ENCODE measurements around the gene KMT5B. TPM values are rescaled to one million over a fixed set of nuclear protein-coding genes. Genes with fewer than 3 reads are reported as not detected.

The KMT5B gene
- total RNA-seq, 1 donor from 2014 or later, result 27.9 TPM

DNA sequence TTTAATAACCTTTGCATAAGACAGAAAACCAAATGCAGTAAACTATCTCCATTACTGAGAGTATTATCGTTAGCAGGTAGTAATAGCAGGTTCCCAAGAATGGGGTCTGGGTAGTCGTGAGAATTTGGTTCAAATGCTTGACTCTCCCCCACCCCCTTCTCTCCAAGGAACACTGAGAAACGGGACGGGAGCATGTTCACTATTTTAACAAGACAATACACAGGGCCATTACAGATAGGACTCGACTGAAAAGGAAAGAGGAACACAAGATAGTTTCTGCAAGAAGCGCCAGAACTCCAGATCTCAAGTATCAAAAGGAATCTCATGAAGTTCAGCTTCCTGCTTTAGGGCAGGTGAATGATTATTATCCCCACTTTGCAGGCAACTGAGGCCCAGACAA, 27.0 kb downstream of the KMT5B start:
- no peak for DNase-seq (ENCODE audit: extremely low read depth, low read depth, low spot score)

DNA sequence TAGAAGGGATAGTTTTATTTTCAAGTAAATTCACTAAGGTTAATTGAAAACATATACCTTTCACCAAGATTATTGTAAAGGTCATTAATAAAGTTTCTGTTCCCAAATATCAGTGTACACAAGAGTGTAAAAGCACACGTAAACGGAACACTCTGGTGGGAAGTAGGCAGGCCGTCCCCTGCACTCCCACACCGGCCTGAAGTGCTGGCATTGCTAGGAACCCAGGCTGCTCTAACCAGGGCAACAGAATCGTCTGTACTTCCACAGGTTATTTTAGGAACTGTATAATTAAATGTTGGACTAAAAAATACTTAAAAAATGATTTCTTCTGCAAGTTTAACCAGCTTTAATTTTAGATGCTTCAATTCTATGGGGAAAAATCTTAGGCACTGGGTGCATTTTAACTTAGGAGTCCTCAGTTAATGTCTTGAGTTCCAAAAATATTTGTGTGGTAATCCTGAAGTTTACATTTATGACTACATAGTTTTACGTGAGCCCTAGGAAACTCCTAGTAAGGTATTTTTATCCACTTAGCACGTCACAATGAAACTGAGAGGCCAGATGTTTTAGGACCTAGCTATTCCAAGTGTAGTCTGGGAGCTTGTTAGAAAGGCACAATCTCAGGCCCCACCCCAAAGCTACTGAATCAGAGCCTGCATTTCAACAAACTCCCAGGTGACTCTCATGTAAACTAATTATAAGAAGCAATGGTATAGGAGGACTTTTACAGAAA, 31.2 kb downstream of the KMT5B start:
- DNase-seq (ENCODE audit: extremely low read depth, low read depth, low spot score), result no peak

DNA sequence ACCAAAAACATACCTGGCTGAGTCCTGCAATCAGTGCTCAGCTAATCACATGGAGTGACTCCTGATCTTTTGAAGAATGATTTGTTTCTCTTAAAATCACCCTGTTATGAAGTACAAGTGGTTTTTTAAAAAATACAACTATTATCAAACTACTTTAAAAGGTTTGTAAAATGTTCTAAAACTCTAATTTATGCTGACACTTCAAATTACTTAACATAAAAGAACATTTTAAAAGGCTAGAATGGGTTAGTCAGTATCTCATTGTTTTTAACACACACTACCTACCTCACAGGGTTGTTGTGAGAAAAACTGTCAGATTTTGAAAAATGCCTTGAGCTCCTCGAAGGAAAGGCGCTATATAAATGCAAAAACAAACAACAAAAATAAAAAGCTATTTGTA, 33.2 kb downstream of the KMT5B start:
- no peak for DNase-seq (ENCODE audit: extremely low read depth, low read depth, low spot score)

DNA sequence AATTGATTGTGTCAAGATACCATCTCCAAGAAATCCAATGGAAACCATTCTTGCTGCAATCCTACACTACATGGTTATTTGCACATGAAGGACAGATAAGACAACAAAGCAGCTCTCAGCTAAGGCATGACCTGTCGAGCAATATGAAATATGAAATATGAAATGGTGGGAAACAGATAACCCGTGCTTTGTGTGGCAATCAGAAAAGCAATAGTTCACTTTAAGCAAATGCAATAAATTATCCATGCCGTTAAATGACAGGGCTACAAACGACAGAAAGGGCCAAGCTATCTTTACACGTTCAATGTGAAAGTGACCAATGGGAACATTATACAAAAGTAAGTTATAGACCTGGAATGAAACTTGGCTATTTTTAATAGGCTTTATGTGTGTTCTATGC, 35.2 kb downstream of the KMT5B start:
- DNase-seq (ENCODE audit: extremely low read depth, low read depth, low spot score), result no peak

DNA sequence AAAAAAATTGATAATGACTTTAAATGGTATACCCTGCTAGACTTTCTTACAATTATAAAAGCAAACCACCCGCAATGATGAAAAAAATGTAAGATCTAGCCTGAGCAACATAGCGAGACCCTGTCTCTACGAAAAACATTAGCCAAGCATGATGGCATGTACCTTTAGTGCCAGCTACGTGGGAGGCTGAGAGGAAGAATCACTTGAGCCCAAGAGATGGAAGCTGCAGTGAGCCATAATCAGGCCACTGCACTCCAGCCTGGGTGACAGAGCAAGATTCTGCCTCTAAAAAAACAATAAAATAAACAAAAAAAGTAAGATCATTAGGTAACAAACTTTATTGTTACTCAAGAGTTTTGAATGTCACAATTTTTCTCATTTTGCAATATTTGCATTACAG, 39.2 kb downstream of the KMT5B start:
- DNase-seq (ENCODE audit: extremely low read depth, low read depth, low spot score), result no peak

DNA sequence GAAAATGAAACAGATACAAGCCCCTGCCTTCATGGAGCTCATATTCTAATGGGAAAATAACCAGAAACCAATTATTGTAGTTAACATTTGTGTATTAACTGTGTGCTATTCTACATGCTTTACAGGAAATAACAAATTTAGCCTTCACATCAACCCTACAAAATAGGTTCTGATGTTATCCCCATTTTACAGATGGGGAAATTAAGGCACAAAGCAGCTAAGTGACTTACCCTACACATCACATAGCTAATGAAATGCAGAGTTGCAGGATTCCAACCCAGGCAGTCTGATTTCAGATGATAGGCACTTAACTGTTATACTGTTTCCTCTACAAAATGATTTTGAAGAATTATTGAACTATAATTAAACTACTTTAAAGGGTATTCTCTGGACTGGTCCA, 43.7 kb downstream of the KMT5B start:
- no peak for DNase-seq (ENCODE audit: extremely low read depth, low read depth, low spot score)

DNA sequence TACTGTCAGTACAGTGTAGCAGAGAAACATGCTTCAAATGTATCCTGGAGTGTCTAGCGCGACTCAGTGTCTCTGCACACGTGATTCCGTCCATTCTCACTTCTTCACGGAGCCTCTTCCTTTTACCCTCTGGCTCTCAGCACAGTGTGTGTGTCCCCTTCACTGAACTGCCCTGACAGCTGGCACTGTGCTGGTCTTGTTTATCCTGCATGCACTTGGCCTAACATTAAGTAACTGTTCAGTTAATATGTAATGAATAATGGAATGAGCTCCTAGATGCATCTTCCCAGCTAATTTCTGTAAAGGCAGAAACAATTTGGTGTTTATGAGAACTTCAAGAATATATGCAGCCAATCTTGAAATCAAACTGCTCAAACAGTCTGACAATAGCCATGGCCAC, 44.4 kb downstream of the KMT5B start:
- DNase-seq (ENCODE audit: extremely low read depth, low read depth, low spot score), result no peak

DNA sequence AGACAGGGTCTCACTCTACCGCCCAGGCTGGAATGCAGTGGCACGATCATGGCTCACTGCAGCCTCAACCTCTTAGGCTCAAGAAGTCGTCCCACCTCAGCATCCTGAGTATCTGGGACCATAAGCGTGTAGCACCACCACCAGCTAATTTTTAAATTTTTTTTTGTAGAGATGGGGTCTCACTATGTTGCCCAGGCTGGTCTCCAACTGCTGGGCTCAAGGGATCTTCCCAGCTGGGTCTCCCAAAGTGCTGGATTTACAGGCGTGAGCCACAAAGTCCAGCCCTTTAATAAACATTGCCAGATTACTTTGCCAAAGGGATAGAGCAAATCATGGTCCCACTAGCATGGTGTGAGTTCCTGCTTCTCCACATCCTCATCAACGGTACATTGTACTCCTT, 45.6 kb downstream of the KMT5B start:
- no peak for DNase-seq (ENCODE audit: extremely low read depth, low read depth, low spot score)

DNA sequence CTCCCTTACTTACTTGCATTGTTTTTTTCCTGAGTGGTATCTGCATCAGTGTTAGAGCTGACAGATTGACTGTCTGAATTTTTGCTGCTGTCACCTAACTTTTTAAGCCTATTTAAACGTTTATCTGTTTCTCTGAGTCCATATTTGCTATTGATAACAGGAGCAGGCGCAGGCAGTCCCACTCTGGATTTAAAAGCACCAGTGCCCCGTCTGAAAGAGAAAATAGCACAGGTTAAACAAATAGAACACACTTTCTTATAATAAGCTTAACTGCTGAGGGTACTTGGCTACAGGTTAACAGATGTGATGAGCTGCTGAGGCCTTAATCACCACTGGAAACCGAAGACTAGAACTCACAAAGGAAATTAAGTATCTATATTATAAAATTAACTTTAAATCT, 46.1 kb downstream of the KMT5B start:
- no peak for DNase-seq (ENCODE audit: extremely low read depth, low read depth, low spot score)

DNA sequence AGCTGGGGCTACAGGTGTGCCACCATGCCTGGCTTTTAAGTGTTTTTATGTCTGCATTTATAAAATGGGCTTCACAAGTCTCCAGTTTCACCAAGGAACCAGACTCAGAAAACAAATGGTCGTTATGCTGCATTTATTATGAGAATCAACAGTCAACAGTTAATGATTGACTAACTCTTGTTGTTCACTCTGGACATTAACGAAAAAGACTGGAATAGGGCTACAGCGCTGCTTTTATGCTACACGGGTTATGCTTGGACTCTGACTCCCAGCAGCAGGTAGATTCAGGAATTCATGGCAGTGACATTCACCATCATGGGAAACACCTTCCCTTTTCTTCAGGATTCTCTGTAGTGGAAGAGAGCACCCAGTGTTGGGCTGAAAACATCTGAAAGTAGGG, 47.5 kb downstream of the KMT5B start:
- no peak for DNase-seq (ENCODE audit: extremely low read depth, low read depth, low spot score)

DNA sequence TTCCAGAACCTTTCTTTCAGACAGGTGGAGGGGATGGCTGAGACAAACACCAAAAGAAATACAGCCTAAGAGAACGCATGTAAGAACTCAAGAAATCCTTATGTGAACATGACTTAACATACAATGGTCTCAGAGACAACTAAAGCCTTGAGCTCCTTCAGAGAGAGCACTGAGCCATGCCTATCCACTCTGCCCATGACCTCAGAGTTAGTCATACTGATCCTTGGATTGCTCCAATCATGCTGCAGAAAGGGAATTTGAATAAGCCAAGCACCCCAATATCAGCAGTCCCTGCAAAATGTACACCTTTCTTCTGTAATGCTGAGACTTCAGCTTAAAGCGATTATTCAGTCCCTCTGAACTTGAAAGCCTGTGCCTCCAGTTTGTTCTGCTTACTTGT, 48.7 kb downstream of the KMT5B start:
- no peak for DNase-seq (ENCODE audit: extremely low read depth, low read depth, low spot score)

DNA sequence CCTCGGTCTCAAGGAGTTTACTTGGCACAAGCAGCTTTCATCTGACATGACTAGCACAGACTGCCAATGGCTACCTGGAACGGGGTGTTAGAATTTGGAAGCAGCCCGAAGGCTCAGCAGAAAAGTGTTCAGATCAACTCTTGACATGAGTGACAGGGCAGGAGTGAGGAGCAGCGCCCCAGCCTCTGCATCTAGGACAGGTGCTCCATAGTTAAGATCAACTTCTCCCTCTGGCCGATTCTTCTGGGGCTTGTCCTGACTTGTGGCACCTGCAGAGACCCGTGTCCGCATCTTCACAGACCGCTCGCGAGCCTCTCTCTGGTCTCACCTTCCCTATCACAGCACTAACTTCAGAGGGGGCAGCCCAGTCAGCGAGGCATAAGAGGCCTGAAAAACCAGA, 49.4 kb downstream of the KMT5B start:
- no peak for DNase-seq (ENCODE audit: extremely low read depth, low read depth, low spot score)

DNA sequence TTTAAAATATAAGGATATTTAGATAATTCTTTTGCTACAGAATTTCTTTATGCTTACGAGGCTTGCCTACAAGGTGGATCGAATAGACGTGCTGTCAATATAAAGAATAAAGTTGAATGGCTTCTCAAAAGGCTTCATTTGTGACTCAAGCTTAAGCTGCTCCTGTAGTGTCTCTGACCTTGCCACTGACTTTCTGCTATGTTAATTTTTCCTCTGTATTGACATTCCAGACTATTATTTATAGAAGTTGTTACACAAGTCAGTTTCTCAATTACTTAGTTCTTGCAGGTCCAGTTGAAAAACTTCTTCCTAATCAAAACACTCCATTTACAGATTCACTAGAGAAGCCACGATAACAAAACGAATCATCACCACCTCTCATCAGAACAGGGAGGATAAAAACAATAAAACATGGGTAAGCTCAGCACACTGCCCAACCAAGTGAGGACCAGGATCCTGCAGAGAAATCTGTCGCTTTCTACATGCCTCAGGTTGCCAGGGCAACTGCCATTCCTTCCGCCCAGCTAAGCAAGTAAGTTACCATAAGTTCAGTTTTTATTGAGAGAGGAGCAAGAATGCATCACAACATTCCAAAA, 52.9 kb downstream of the KMT5B start:
- DNase-seq (ENCODE audit: extremely low read depth, low read depth, low spot score), result no peak

DNA sequence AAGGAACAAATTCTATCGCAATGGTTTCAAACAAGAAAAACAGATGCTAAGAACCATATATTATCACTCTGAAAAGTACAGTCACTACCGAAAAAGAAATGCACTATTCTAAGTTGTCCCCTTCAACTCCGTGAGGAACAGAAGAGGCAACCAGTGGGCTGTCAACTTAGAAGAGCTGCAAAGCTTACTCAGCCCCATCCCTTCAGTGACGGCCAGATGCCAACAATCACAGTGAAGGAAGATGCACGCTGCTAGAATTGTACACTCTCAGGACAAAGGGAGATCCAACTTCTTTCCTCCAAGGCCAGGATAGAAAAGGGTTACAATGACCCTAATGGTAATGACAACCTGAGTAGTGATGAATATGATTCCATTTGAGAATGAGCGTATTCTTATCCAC, 53.4 kb downstream of the KMT5B start:
- no peak for DNase-seq (ENCODE audit: extremely low read depth, low read depth, low spot score)

DNA sequence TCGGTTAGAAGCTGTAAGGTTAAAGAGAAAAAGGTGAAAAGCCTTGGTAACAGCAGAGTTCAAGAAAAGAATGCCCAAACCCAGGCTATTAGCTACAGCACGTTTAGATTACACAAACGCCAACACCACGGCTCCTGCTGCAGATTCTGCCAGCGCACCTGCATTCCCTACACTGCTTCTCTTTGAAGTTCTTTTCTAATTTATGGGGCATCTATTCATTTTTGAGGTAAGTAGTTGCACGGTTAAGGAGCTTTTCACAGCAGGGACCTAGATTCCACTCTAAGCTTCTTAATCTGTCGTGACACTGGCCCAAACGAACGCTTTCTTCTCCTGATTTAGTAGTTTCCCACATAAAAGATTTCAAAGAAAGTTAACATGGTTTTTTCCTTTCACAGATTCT, 53.9 kb downstream of the KMT5B start:
- DNase-seq (ENCODE audit: extremely low read depth, low read depth, low spot score), result no peak

DNA sequence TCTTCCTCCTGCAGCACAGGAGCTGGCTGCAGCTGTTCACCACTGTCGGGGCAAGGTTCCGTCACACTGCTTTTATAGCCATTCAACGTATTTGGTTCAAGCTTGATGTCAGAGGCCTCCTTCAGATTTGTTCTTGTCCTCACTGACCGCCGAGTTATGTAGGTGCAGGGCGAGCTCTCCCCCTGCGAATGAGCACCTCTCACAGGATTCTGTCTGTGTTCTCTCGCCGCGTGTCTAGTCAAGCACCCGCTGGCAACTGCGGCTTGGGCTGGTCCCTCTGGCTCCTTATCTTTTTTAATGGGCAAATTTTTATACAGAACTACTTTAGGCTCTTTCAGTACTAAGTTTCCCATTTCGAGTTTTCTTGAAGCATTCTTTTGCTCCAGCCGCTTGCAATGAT, 54.5 kb downstream of the KMT5B start:
- DNase-seq (ENCODE audit: extremely low read depth, low read depth, low spot score), result no peak

DNA sequence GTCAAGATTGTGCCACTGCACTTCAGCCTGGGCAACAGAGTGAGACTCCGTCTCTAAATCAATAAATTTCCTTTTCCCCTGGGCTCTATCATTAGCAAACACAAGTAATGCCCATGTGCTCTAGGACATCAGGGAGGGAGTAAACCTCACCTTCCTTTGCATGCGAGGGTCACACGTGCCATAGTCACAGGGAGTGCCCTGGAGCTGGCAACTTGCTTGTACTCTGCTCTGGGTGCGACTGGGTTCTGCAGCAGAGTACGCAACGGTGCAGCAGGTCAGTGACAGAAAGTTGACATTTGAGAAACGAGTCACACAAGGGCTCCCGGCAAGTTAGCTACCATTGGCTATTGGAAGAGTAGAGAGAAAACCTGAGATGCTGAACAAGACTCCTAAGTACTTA, 59.4 kb downstream of the KMT5B start:
- DNase-seq (ENCODE audit: extremely low read depth, low read depth, low spot score), result no peak

DNA sequence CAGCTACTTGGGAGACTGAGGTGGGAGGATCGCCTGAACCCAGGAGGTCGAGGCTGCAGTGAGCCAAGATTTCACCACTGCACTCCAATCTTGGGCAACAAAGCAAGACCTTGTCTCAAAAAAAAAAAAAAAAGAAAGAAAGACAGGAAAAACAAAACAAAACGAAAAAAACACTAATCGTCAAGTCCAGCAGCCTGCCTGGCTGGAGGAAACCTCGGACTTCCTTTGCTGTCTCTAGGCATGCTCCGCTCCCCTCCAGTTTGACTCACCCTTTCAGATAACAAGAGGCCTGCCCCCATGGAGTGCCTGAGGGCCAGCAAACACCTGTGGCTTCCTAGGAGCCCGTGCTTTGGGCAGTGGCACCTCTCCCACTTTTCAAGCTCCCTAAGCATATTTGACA, 63.1 kb downstream of the KMT5B start:
- DNase-seq (ENCODE audit: extremely low read depth, low read depth, low spot score), result no peak

DNA sequence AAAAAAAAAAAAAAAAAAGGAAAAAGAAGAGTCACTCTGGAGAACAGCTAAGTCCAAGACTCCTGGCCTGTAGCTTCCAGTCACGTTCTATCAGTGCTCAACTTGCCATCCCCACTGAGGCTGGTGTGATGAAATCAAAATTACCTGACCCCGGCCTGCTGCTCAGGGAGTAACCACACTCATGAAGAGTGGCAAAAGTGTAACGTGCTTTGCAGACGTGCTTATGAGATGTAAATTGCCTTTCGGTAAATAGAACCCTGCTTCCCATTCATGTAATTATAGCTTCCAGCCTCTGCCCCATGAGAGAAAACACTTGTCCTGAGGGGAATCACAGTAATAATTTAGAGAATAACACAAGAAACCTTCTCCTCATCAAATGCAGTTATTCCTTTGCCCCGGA, 63.7 kb downstream of the KMT5B start:
- DNase-seq (ENCODE audit: extremely low read depth, low read depth, low spot score), result no peak

DNA sequence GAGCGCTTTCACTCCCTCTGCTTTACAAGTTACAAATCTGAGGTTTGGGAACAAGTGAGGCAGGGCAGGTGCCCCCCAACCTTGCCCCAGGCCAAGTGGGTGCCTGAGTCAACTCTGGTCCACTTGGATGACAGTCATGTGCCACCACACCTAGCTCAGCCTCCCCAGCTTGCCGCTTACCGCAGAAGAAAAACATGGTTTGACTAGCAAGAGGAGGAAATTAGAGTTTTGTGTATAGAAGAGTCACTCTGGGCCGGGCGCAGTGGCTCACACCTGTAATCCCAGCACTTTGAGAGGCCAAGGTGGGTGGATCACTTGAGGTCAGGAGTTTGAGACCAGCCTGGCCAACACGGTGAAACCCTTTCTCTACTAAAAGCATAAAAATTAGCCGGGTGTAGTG, 64.2 kb downstream of the KMT5B start:
- DNase-seq (ENCODE audit: extremely low read depth, low read depth, low spot score), result no peak

DNA sequence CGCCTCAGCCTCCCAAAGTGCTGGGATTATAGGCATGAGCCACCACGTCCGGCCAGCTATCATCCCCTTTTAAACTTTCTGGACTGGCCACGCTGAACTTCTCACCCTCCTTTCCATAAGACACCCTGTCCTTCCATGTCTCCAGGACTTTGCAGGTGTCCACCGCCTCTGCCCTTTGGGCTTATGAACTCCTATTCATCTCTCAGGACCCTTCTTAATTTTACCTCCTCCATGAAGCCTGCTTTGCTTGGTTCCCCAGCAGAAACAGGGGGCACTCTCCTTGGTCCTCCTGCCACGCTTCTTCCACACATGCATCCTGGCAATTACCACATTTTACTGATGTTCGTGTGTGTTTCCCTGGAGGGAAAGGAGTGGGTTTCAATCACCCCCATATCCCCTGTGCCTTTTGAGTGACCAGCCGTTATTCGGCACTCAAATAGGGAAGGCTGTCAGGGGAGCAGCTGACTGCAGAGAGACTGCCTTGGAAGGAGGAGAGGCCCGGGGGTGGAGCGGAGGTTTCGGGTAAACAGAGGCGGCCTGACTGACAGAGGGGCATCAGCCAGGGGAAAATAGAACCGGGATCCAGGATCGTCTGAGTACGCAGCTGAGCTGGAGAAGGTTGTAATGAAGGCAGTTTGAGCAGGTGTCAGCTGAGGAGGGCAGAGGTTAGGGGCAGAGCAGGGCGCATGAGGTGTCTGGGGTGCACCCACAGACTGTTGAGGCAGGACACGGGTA, 64.9 kb downstream of the KMT5B start:
- no peak for DNase-seq (ENCODE audit: extremely low read depth, low read depth, low spot score)

Data from glomerular endothelial cell (primary cell).